Gastrocnemius medialis (tissue), 4 donors: ENCODE results near the gene PPP1R12B. TPM values are rescaled to one million over a fixed set of nuclear protein-coding genes. Genes with fewer than 3 reads are reported as not detected.

Experiments
- ATAC-seq, 2 donors: fragments of 150-250 bp; one replicate each; pipeline ENCODE4 v1.9.1; 2016
- DNase-seq, 2 donors: peaks; one replicate each; pipeline ENCODE4 v3.0.0-alpha.2; 2019
- H3K27ac ChIP-seq, 4 donors: fragments of 200-600 bp; sonication (generic); 1 replicate in 1 of 4; 2 replicates in 3 of 4; pipeline ENCODE4 v1.5.1; 2016 to 2018; ENCODE audit warnings: mild to moderate bottlenecking in 2 of 4, moderate library complexity in 1 of 4
- H3K27me3 ChIP-seq, 3 donors: fragments of 200-600 bp; sonication (generic) in 2 of 3; 1 replicate in 1 of 3; 2 replicates in 2 of 3; pipeline versions ENCODE4 v1.5.1 to v1.6.0; 2016 to 2019; ENCODE audit warnings: mild to moderate bottlenecking in 1 of 3, moderate library complexity in 1 of 3
- H3K36me3 ChIP-seq, 2 donors: fragments of 200-600 bp; sonication (generic) in 1 of 2; one replicate each; pipeline ENCODE4 v1.5.1; 2017 to 2018
- H3K4me1 ChIP-seq, 2 donors: fragments of 200-600 bp; sonication (generic) in 1 of 2; one replicate each; pipeline ENCODE4 v1.5.1; 2016 to 2017; ENCODE audit warnings: mild to moderate bottlenecking in 2 of 2
- H3K4me3 ChIP-seq, 4 donors: fragments of 200-600 bp; sonication (generic) in 3 of 4; 1 replicate in 1 of 4; 2 replicates in 3 of 4; pipeline ENCODE4 v1.5.1; 2016 to 2019; ENCODE audit warnings: mild to moderate bottlenecking in 2 of 4
- H3K9me3 ChIP-seq, 3 donors: fragments of 200-600 bp; sonication (generic) in 2 of 3; 1 replicate in 1 of 3; 2 replicates in 2 of 3; pipeline ENCODE4 v1.5.1; 2016 to 2019
- POLR2A ChIP-seq, 2 donors: fragments of 450-650 bp; IDR thresholded peaks; one replicate each; pipeline ENCODE4 v1.6.1; 2017; ENCODE audit warnings: antibody characterized with exemption in 2 of 2, mild to moderate bottlenecking in 2 of 2, moderate library complexity in 2 of 2
- in situ Hi-C, 4 donors: fragments of 200-750 bp; cut with MboI; loops; one replicate each; pipeline versions ENCODE4 v1.15.0 to v1.8.0; 2017; ENCODE audit warnings: low sequenced_read_pairs in 4 of 4
- intact Hi-C: fragments of 100-400 bp; cut with DNase I; formaldehyde crosslinking; loops from one replicate; pipeline ENCODE4 v1.15.1; 2023; ENCODE audit warnings: low total_unique reads
- total RNA-seq, 4 donors: library from RNA; depleted of rRNA; stranded (reverse); fragments of >200 nt; gene quantifications; one replicate each; pipeline versions ENCODE4 v1.1.0 to v1.2.3, GENCODE V29; 2016
- TF ChIP-seq, protein P1 (sequence below), 5 experiments: fragments of 450-650 bp in 3 of 5; fragments of 200-600 bp in 2 of 5; sonication (generic) in 2 of 5; IDR thresholded peaks in 4 of 5; conservative IDR thresholded peaks in 1 of 5; 1 replicate in 4 of 5; 2 replicates in 1 of 5; pipeline ENCODE4 v1.5.1; 2016 to 2019; ENCODE audit warnings: antibody characterized with exemption in 5 of 5, mild to moderate bottlenecking in 3 of 5, moderate library complexity in 3 of 5

Gene PPP1R12B
- total RNA-seq, 4 donors from 2014 or later = 127 to 207 (median 139) TPM

DNA sequence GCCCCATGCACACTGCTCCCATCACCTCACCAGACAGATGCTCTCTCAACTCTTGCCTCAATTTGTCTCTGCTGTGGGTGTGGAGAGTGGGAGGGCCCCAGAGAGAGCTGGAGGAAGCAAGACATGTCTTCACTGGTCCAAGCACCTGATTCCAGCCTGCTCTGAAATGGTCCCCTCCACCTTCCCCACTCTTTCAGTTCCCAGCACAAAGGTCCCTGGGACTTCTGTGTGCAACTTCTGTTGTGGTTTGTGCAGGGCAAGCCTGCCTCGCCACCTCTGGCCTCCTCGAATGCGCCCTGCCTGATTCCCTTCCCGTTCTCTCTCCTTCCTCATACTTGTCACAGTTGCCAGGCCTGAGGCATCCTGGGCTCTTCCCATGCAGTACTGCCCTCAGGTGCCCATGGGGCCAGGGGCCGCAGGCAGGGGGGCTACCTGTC lies 242.5 kb downstream of the PPP1R12B start:
- H3K36me3 ChIP-seq = no peaks in the 10 kb centered on the region
- peaks cover 62 to 67% of the 10 kb centered on the region in 2 donors for H3K4me1 ChIP-seq
- TF ChIP-seq POLR2A (IDR thresholded peaks at IDR 0.05) = no peak
- TF ChIP-seq, protein P1, sequence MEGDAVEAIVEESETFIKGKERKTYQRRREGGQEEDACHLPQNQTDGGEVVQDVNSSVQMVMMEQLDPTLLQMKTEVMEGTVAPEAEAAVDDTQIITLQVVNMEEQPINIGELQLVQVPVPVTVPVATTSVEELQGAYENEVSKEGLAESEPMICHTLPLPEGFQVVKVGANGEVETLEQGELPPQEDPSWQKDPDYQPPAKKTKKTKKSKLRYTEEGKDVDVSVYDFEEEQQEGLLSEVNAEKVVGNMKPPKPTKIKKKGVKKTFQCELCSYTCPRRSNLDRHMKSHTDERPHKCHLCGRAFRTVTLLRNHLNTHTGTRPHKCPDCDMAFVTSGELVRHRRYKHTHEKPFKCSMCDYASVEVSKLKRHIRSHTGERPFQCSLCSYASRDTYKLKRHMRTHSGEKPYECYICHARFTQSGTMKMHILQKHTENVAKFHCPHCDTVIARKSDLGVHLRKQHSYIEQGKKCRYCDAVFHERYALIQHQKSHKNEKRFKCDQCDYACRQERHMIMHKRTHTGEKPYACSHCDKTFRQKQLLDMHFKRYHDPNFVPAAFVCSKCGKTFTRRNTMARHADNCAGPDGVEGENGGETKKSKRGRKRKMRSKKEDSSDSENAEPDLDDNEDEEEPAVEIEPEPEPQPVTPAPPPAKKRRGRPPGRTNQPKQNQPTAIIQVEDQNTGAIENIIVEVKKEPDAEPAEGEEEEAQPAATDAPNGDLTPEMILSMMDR (IDR thresholded peaks at IDR 0.05 in 4 of 5, conservative IDR thresholded peaks at IDR 0.05 in 1 of 5) = no peak
- in situ Hi-C loops = loop anchor here in 3 of 4 donors (10.0 to 25.0 kb wide), 2 partner anchors 86 to 254 kb away; partner anchors contain the start of genes PPP1R12B (in 2 of the 3) and UBE2T (in 2 of the 3)
- no peak overlapping the region for H3K4me3 ChIP-seq
- intact Hi-C loops = loop anchor here (10.0 kb wide), 1 partner anchor 246 kb away; the partner anchor contains the start of genes PPP1R12B and UBE2T
- no peak for DNase-seq
- ATAC-seq = no peak
- H3K27me3 ChIP-seq = no peaks in the 10 kb centered on the region
- peak overlapping the region in 2 of 4 donors; percentile 77 to 90 for H3K27ac ChIP-seq
- H3K9me3 ChIP-seq = no peaks in the 10 kb centered on the region

DNA sequence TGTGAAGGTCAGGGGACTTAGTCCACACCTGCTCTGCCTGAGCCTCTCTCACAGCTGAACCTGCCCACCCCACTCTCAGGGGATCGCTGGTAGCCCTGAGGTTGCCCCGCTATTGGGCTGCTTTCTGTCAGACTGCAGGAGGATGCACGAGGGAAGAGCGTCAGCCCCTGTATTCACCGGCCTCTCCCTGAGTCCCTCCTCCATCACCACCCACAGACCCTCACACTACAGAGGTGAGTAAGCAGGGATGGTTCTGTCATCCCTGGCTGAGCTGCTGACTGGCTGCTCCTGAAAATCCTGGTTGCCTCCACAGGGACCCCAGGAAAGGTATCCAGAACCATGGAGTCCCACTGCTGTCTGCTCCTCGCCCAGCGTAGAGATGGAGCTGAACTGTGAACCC lies 243.0 kb downstream of the PPP1R12B start:
- Histone ChIP-seq H3K4me1 (peaks cover 56 to 62% of the 10 kb centered on the region in 2 donors), H3K9me3 (no peaks in the 10 kb centered on the region), H3K4me3 (no peak overlapping the region), H3K27me3 (no peaks in the 10 kb centered on the region), H3K27ac (peak overlapping the region in 1 of 4 donors; percentile 10), H3K36me3 (no peaks in the 10 kb centered on the region)
- in situ Hi-C loops = loop anchor here in 3 of 4 donors (10.0 to 25.0 kb wide), 2 partner anchors 87 to 254 kb away; partner anchors contain the start of genes PPP1R12B (in 2 of the 3) and UBE2T (in 2 of the 3)
- ATAC-seq (no peak), DNase-seq (no peak)
- intact Hi-C loops = loop anchor here (10.0 kb wide), 1 partner anchor 247 kb away; the partner anchor contains the start of genes PPP1R12B and UBE2T
- TF ChIP-seq, protein P1 (IDR thresholded peaks at IDR 0.05 in 4 of 5, conservative IDR thresholded peaks at IDR 0.05 in 1 of 5) = no peak

DNA sequence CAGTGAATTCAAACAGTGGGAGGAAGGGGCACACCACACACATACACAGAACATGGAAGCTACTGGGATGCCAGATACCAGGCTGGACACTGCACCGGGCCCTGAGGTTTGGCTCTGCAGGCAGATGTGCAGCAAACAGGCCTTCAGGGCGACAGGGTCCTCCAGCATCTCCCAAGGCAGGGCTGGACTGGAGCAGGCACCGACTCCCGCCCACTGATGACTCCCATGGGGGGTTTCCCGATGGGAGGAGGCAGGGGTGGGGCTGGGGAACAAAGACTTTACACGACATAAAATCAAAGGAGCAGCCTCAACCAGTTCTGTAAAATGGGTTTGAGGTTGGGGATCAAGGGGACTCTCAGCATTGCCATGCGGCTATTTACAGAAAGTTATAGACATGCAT lies 243.6 kb downstream of the PPP1R12B start:
- Histone ChIP-seq H3K36me3 (no peaks in the 10 kb centered on the region), H3K4me1 (peaks cover 50 to 56% of the 10 kb centered on the region in 2 donors), H3K9me3 (no peaks in the 10 kb centered on the region), H3K4me3 (no peak overlapping the region), H3K27ac (peak overlapping the region; percentile 4 to 57 (median 37)), H3K27me3 (no peaks in the 10 kb centered on the region)
- intact Hi-C loops (loop anchor here (10.0 kb wide), 1 partner anchor 247 kb away; the partner anchor contains the start of genes PPP1R12B and UBE2T), in situ Hi-C loops (loop anchor here in 3 of 4 donors (10.0 to 25.0 kb wide), 2 partner anchors 87 to 255 kb away; partner anchors contain the start of genes PPP1R12B (in 2 of the 3) and UBE2T (in 2 of the 3))
- ATAC-seq (no peak), DNase-seq (no peak)
- TF ChIP-seq, protein P1 (IDR thresholded peaks at IDR 0.05 in 4 of 5, conservative IDR thresholded peaks at IDR 0.05 in 1 of 5) = no peak
- TF ChIP-seq POLR2A (IDR thresholded peaks at IDR 0.05) = no peak

DNA sequence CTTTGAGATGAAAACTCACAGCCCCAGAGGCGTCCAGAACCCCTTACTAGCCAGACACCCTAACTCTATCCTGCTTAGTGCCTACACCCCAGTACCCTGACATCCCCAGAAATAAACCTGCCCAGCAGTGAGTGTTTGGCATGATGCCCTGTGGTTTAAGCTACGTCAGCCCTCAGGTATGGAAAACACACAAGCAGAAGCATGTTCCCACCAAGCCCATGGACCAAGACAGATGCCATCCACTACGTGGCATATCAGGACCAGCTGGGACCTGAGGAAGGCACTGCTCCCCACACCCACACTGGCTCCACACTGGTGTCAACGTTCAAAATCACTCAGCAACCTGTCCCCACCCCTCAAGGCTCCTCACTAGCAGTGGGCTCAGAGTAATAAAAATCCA lies 245.3 kb downstream of the PPP1R12B start:
- Histone ChIP-seq H3K27me3 (no peaks in the 10 kb centered on the region), H3K27ac (peak overlapping the region in 3 of 4 donors; percentile 20 to 57 (median 51)), H3K9me3 (no peaks in the 10 kb centered on the region), H3K36me3 (no peaks in the 10 kb centered on the region), H3K4me3 (no peak overlapping the region), H3K4me1 (peaks cover 33 to 40% of the 10 kb centered on the region in 2 donors)
- in situ Hi-C loops (loop anchor here in 3 of 4 donors (10.0 to 25.0 kb wide), 2 partner anchors 89 to 257 kb away; partner anchors contain the start of genes PPP1R12B (in 2 of the 3) and UBE2T (in 2 of the 3)), intact Hi-C loops (loop anchor here (10.0 kb wide), 1 partner anchor 249 kb away; the partner anchor contains the start of genes PPP1R12B and UBE2T)
- TF ChIP-seq, protein P1 (IDR thresholded peaks at IDR 0.05 in 4 of 5, conservative IDR thresholded peaks at IDR 0.05 in 1 of 5) = no peak
- no peak for TF ChIP-seq POLR2A (IDR thresholded peaks at IDR 0.05)
- ATAC-seq (no peak), DNase-seq (no peak)
